Skeletal muscle tissue (tissue), 4 donors: ENCODE results near the gene ACOT7. TPM values are rescaled to one million over a fixed set of nuclear protein-coding genes. Genes with fewer than 3 reads are reported as not detected.

Experiments used
- H3K27ac ChIP-seq: one replicate; pipeline ENCODE4 v1.7.0; 2013; ENCODE audit warnings: mild to moderate bottlenecking, low read depth, low read length, inconsistent platforms
- H3K27me3 ChIP-seq, 3 donors: one replicate each; pipeline ENCODE4 v1.7.0; 2013; ENCODE audit warnings: low read length in 3 of 3; ENCODE audit not compliant: control insufficient read depth in 3 of 3, insufficient read depth in 3 of 3
- H3K36me3 ChIP-seq, 3 donors: one replicate each; pipeline ENCODE4 v1.7.0; 2013; ENCODE audit warnings: low read length in 3 of 3; ENCODE audit not compliant: control insufficient read depth in 3 of 3, insufficient read depth in 3 of 3
- H3K4me1 ChIP-seq, 3 donors: one replicate each; pipeline ENCODE4 v1.7.0; 2013; ENCODE audit warnings: low read length in 3 of 3, mild to moderate bottlenecking in 3 of 3; ENCODE audit not compliant: control insufficient read depth in 3 of 3, insufficient read depth in 3 of 3
- H3K4me3 ChIP-seq, 3 donors: one replicate each; pipeline ENCODE4 v1.7.0; 2013; ENCODE audit warnings: low read length in 3 of 3
- H3K9ac ChIP-seq, 3 donors: one replicate each; pipeline ENCODE4 v1.7.0; 2013; ENCODE audit warnings: low read length in 3 of 3, mild to moderate bottlenecking in 3 of 3, moderate library complexity in 2 of 3, low read depth in 1 of 3
- H3K9me3 ChIP-seq, 3 donors: one replicate each; pipeline ENCODE4 v1.7.0; 2013; ENCODE audit warnings: low read length in 3 of 3; ENCODE audit not compliant: control insufficient read depth in 3 of 3
- total RNA-seq: library from RNA; depleted of rRNA; stranded (reverse); fragments of >200 nt; gene quantifications from one replicate; pipeline ENCODE4 v1.2.3, GENCODE V29; 2014
- donor health status: Osteomylitis.

Gene ACOT7
- total RNA-seq, 1 donor from 2014 or later, result 3.7 TPM

GRCh38 chr1:6302568-6302967, 91.0 kb downstream of the ACOT7 start:
- H3K9me3 ChIP-seq, result no peaks in the 10 kb centered on the region

DNA sequence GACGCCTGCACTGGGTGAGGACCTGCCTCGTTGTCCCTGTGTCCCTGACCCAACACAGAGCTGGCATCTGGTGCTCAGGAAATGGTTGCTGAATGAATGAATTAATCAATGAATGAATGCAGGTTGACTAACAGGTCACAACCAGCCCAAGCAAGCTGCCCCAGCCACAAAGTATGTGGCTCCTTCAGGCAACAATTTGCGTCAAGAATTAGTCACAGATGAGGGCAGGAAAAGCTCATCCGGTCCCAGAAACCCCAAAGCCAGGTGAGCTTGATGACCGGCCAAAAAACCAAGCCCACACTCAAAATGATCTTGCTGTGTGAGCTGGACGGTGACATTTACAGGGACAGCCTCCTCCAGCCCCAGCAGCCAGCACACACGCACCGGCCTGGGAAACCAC, 92.0 kb downstream of the ACOT7 start:
- Histone ChIP-seq H3K27ac (no peak overlapping the region), H3K9me3 (no peaks in the 10 kb centered on the region), H3K9ac (no peak overlapping the region), H3K4me3 (no peak overlapping the region), H3K27me3 (peaks cover 0 to 2% (median 0%) of the 10 kb centered on the region in 3 donors), H3K36me3 (no peaks in the 10 kb centered on the region), H3K4me1 (no peaks in the 10 kb centered on the region)

More at GRCh38 chr1:6302568-6302967, 91.0 kb downstream of the ACOT7 start:
- Histone ChIP-seq H3K27me3 (peaks cover 0 to 2% (median 0%) of the 10 kb centered on the region in 3 donors), H3K4me1 (no peaks in the 10 kb centered on the region), H3K4me3 (no peak overlapping the region), H3K9ac (no peak overlapping the region), H3K27ac (no peak overlapping the region), H3K36me3 (no peaks in the 10 kb centered on the region)

DNA sequence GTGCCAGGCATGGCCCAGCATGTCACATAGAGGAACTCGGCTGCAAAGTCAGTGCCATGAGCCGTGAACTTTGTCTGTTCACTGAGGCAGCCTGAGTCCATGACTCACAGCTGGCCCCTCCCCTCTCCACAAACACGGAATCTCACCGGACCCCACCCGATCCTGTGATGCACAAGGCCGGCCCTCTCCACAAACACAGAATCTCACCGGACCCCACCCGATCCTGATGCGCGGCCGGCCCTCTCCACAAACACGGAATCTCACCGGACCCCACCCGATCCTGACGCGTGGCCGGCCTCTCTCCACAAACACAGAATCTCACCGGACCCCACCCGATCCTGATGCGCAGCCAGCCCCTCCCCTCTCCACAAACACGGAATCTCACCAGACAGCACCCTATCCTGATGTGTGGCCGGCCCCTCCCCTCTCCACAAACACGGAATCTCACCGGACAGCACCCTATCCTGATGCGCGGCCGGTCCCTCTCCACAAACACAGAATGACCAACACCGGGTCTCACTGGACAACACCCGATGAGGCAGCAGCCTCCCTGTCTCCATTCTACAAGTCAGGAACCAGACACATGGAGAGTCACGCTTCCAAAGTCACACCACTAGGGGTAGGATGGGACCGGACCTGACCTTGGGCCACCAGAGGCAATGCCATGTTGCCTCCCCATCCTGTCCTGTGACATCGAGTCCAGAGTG, 93.1 kb downstream of the ACOT7 start:
- H3K4me1 ChIP-seq, result no peaks in the 10 kb centered on the region
- H3K36me3 ChIP-seq, result no peaks in the 10 kb centered on the region
- H3K27ac ChIP-seq, result no peak overlapping the region
- no peaks in the 10 kb centered on the region for H3K9me3 ChIP-seq
- no peak overlapping the region for H3K4me3 ChIP-seq
- H3K9ac ChIP-seq, result no peak overlapping the region
- H3K27me3 ChIP-seq, result peaks cover 0 to 2% (median 0%) of the 10 kb centered on the region in 3 donors

DNA sequence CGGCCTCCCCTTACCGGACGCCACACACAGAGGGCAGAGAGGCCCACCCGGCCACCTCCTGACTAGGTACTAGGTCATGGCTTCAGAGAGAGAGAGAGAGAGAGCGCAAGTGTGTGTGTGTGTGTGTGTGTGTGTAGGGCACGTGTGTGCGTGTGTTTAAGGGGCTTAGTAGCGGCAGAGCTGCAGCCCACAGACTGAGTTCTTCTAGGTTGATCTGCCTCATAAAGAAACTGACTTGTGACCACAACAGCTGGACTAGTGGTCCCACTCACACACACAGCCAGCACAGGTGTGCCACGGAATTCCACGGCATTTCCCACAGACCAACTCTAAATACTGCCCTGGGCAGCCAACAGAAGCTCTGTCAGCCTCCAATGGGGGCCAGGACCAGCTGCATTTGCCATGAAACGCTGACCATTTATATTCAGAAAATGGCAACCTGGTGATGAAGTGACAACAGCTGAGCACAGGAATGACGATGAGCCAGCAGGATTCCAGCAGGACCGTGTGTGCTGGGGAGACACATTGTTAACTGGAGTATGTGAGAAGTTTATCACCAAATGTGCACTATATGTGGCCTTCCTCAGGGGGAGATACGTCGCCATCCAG, 93.9 kb downstream of the ACOT7 start:
- no peaks in the 10 kb centered on the region for H3K9me3 ChIP-seq
- no peak overlapping the region for H3K4me3 ChIP-seq
- no peak overlapping the region for H3K9ac ChIP-seq
- H3K36me3 ChIP-seq, result no peaks in the 10 kb centered on the region
- peaks cover 0 to 6% (median 0%) of the 10 kb centered on the region in 3 donors for H3K4me1 ChIP-seq
- H3K27me3 ChIP-seq, result peaks cover 0 to 2% (median 0%) of the 10 kb centered on the region in 3 donors
- H3K27ac ChIP-seq, result no peak overlapping the region

DNA sequence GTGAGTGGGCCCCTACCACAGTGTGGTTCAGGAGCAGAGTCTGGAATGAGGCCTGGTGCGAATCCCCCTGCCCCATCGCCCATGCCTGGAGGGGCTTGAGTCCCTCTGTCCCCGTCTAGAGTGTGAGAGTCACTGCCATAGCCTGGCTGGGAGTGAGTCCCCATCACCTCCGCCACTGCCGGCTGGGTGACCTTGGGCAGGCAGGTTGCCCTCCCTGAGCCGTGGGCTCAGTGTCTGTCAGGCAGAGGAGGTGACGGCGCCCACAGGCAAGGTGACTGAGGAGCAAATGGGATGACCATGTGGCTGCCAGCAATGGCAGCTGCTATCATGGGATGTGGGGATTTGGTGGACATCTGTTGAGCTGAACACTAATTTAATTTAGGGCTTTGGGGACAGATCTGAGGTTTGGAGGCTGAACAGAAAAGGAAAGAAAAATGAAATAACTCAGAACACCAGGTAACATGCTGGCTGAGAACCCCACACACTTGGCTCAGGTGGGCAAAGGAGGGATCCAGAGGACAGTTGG, 94.6 kb downstream of the ACOT7 start:
- H3K9me3 ChIP-seq, result no peaks in the 10 kb centered on the region
- peaks cover 0 to 2% (median 0%) of the 10 kb centered on the region in 3 donors for H3K27me3 ChIP-seq
- no peaks in the 10 kb centered on the region for H3K36me3 ChIP-seq
- H3K4me1 ChIP-seq, result peaks cover under 1 to 13% (median 5%) of the 10 kb centered on the region in 3 donors
- no peak overlapping the region for H3K4me3 ChIP-seq
- H3K9ac ChIP-seq, result no peak overlapping the region
- no peak overlapping the region for H3K27ac ChIP-seq

DNA sequence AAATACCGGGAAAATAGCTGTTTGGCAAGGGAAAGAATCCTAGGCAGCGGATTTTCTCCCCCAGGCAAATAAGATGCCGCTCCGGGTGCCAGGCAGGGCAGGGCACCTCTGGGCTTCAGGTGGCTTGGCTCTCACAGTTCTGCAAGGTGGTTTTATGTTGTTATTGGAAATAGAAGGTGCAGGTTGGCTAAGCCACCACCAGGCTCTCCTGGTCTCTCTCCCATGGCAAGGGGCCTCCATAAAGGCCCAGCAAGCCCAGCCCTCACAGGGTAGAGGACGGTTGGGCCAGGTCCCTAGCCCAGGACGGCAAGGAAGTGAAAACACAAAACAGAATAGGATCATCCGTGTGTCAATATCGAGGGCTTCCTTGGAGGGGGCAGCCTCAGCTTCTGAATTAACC, 95.0 kb downstream of the ACOT7 start:
- peaks cover 0 to 2% (median 0%) of the 10 kb centered on the region in 3 donors for H3K36me3 ChIP-seq
- peaks cover 0 to 2% (median 0%) of the 10 kb centered on the region in 3 donors for H3K27me3 ChIP-seq
- H3K4me3 ChIP-seq, result no peak overlapping the region
- H3K4me1 ChIP-seq, result peaks cover 6 to 17% (median 10%) of the 10 kb centered on the region in 3 donors
- no peaks in the 10 kb centered on the region for H3K9me3 ChIP-seq
- H3K9ac ChIP-seq, result no peak overlapping the region
- no peak overlapping the region for H3K27ac ChIP-seq

DNA sequence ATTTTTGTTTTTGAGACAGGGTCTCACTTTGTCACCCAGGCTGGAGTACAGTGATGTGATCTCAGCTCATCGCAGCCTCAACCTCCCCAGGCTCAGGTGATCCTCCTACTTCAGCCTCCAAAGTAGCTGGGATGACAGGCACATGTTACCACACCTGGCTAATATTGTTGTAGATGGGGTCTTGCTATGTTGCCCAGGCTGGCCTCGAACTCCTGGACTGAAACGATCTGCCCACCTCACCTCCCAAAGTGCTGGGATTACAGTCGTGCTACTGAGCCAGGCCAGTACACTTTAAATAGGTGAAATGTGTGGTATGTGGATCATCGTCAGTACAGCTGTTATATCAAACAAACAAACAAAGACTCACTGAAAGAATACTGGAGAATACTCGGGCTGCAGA, 97.7 kb downstream of the ACOT7 start:
- H3K4me3 ChIP-seq, result no peak overlapping the region
- H3K27me3 ChIP-seq, result peaks cover 0 to 2% (median 0%) of the 10 kb centered on the region in 3 donors
- H3K9me3 ChIP-seq, result no peaks in the 10 kb centered on the region
- H3K36me3 ChIP-seq, result peaks cover 0 to 2% (median 0%) of the 10 kb centered on the region in 3 donors
- peaks cover 11 to 33% (median 15%) of the 10 kb centered on the region in 3 donors for H3K4me1 ChIP-seq
- H3K9ac ChIP-seq, result no peak overlapping the region
- no peak overlapping the region for H3K27ac ChIP-seq

DNA sequence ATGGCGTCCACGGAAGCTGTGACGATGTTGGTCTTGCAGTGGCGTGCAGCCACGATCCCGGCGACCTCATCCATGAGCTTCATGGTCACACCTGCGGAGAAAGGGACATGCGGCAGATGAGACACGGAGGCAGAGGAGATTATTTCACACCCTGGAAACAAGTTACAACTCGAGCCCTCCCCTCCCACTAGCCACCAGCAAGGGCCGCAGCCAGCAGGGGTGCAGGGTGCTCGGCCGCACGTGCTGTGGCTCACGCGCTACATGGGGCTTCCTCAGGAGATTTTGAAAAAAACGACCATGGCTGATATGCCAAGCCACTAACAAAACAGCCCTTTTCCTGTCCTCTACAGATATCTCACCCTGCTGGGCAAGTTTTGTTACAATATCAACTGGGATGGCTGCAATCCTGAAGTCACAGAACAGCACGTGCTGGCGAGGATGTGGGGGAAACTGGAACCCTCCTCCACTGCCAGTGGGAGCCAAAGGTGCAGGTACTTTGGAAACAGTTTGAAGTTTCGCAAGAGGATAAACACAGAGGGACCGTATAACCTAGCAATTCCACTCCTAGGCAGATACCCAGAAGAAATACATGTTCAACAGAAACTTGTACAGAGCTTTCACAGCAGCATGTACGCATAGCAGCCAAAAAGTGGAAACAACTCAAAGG, 98.5 kb downstream of the ACOT7 start:
- no peak overlapping the region for H3K9ac ChIP-seq
- H3K27me3 ChIP-seq, result peaks cover 0 to 2% (median 0%) of the 10 kb centered on the region in 3 donors
- no peak overlapping the region for H3K4me3 ChIP-seq
- no peaks in the 10 kb centered on the region for H3K9me3 ChIP-seq
- H3K36me3 ChIP-seq, result peaks cover 0 to 2% (median 0%) of the 10 kb centered on the region in 3 donors
- peaks cover 14 to 40% (median 23%) of the 10 kb centered on the region in 3 donors for H3K4me1 ChIP-seq
- peak overlapping the region; percentile 62 for H3K27ac ChIP-seq

- peak overlapping the region in 1 of 3 donors; percentile 52 for H3K4me3 ChIP-seq
- H3K9me3 ChIP-seq, result no peaks in the 10 kb centered on the region
- peaks cover 16 to 45% (median 26%) of the 10 kb centered on the region in 3 donors for H3K4me1 ChIP-seq
- H3K36me3 ChIP-seq, result peaks cover 0 to 2% (median 0%) of the 10 kb centered on the region in 3 donors
- H3K27me3 ChIP-seq, result peaks cover 0 to 2% (median 0%) of the 10 kb centered on the region in 3 donors
- peak overlapping the region; percentile 62 for H3K27ac ChIP-seq
- H3K9ac ChIP-seq, result peak overlapping the region in 1 of 3 donors; percentile 45
These were observed 99.3 kb downstream of the ACOT7 start for GRCh38 chr1:6294080-6294889.
